ENCODE data around the gene GNB1L.

The GNB1L gene

DNA sequence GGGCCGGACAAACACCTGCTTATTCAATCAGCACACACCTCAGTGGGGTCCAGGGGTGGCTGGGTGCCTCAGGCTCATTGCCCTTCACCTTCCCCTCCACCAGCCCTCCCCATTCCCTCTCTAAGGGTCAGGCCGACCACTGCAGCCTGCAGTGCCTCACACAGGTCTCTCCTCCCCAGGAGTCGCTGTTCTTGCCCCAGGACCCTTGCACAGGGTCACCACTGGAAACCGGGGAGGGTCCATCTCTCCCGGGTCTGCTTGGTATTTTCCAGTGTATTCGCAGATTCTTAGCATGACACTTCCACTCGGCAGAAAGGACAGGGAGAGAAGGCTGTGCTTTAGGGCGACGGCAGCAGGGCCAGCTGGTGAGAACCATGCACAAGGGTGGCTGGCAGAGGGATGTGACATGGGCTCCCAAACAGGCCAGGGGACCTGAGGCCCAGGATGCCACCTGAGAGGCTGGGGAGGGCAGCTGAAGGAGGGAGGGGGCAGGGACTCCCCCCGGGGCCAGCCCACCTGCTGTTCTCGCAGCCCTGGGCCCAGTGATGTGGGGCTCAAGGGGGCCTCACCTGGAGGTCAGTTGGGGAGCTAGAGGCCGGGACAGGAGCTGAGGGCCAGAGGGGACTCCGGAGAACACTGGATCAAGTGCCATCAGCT lies 110.2 kb downstream of the GNB1L start:
- no peak for DNase-seq

DNA sequence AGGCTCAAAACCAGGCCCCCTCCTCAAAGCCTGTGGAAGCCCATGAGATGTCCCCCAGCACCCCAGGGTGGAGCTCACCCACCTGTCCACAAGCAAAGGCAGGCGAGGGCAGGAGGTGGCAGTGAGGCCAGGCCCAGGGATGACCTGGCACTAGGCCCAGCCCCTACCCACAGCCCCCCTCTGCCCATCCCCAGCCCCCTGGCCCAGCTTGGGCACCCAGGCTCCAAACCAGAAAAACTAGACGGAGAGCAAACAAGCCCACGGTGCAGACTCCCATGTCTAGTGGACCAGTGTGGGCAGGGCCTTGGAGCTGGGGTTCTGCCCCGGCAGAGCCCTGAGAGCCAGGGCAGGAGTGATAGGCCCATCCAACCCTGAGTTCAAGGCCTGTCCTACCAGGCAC lies 111.0 kb downstream of the GNB1L start:
- no peak for DNase-seq

- DNase-seq: no peak
Measured at GRCh38 chr22:19743081-19743480, 111.6 kb downstream of the GNB1L start.

GRCh38 chr22:19742160-19743066 lies 112.3 kb downstream of the GNB1L start:
- DNase-seq: no peak

DNA sequence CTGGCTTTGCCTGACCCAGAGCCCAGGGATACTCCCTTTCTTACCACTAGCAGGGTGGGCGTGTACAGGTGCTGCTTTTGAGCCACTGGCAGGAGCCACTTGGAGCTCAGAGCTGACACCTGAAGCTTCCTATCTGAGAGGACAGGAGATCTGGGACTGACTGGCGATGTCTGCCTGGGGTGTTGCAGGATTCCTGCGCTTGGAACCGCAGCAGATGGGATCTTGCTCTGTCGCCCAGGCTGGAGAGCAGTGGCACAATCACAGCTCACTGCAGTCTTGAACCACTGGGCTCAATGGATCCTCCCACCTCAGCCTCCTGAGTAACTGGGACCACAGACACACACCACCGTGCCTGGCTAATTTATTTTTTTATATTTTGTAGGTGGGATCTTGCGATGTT lies 113.6 kb downstream of the GNB1L start:
- DNase-seq: no peak

DNA sequence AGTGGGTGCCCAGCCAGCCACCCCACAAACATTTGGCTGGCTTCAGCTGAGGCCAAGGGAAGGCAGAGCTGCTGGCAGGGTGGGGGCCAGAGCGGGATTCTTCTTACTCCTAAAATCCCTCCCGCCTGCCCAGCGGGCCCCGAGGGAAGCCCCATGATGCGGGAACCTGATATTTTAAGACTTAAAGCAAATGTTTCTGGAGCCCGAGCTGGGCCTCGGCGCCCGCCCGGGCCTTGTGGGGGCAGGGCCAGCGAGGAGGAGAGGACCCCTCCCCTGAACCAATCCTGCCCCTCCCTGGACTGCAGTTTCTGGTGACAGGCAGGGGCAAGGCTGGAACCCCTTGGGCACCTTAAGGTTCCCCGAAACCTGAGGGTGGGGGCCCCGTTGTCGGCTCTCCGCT lies 114.1 kb downstream of the GNB1L start:
- no peak for DNase-seq

DNA sequence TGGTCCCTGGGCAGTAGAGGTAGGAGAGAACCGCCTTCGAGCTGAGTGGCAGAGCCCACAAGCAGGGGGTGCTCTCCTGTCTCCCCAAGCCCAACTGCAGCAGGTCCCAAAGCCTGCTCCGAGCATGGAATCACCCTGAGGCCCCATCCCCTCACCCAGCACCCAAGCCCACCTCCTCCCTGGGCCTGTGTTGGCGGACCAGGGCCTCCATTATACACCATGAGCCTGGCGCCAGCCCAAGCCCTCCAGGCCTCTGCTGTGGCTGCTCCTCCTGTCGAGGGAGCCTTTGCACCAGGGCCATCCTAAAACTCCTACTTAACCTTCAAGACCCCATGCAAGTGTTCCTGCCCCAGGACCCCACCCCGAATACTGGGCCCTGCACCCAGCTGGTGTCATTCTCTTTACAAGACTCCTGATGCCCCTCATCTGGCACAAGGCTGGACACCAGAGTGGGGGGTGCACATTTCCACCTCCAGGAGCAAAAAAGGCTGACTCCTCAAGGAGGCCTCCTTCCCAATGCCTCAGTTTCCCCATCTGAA lies 114.7 kb downstream of the GNB1L start:
- no peak for DNase-seq

DNA sequence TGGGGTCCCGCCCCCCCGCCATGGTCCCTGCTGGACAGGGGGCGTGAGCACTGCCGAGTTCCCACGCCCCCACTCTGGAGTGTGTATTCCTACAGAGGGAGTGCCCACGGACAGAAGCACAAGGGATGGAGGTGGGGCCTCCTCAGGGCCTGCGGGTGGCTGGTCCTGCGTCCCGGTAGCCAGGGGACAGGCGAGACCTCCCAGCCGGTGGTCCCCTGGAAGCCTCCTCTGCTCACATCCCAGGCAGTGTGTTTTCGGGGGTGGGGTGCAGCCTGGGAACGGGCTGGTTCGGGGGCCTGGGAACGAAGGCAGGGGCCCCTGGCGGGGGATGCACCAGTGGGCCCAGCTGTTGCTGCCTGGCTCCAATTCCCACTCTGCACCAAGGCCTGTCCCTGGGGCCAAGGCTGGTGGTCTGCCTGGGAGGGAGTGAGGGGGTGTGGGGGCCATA lies 115.2 kb downstream of the GNB1L start:
- DNase-seq: no peak

DNA sequence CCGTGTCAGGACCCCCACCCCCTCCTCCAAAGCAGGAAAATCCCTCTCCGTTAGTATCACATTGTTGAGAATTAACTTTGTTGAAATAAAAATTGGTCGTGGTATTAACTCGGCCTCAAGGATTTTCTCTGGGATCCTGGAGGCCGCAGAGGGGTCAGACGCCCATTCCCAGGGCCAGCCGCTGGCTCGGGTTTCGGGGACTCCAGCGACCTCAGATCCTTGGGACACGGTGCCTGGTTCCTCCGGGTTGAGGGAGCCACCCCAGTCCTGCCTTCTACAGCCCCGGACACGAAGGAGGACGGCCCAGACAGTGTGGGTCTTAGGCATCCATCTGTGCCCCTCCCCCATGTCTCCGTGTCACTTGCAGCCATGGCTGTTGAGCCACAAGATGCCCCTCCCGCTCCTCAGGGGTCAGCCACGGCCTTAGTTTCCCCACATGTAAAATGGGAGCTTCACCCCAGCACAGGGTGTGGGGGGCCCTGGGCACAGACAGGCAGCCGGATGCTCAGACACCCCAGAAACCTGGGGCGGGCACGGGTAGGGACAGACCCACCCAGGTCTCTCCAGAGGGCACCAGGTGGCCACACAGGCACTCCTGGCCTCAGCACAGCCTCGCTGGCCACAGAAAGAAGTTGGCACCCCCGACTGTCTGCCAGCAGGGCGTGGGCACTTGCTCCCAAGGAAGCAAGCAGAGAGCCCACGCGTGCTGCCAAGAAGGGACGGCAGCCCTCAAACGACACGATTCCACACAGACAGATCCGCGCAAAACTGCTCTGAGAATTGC lies 115.8 kb downstream of the GNB1L start:
- DNase-seq: no peak

GRCh38 chr22:19737846-19738663 lies 116.6 kb downstream of the GNB1L start:
- no peak for DNase-seq

DNA sequence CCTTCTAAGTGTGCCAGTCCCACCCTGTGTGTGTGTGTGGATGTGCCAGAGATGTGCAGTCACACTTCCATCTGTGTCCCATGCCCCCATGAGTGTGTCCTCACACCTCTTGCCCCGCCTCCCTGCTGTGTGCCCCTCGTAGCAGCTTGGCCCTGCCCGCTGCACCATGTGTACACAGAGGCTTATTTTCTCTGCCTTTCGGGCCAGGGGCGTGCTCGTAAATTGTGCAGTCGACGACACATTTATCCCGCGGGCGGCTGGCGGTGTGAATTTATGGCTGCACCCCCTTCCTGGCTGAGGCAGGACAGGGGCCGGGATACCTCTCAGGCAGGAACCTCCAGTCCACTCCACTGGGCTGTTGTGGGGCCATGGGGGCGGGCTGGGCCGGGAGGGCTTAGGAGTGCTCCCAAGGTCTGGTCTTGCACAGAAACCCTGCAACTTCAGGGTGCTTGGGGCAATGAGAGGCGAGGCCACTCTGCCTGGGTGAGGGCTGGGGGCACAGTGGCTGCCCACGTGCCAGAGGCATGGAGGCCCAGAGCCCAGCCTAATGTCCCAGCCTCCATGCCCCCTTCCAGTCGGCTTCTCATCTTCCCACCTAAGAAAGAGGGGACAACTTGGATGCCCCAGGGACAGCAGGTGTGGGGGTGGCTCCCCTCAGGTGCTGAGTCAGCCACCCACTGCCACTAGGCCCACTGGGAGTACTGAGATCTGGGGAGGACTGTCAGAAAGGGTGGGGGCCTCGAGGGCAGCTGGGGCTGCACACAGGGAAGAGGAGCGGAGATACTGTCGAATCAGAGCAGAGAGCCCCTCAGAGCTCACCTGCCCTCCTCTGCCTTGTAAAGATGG lies 118.8 kb downstream of the GNB1L start:
- DNase-seq: no peak

GRCh38 chr22:19734837-19735382 lies 119.8 kb downstream of the GNB1L start:
- DNase-seq: no peak

DNA sequence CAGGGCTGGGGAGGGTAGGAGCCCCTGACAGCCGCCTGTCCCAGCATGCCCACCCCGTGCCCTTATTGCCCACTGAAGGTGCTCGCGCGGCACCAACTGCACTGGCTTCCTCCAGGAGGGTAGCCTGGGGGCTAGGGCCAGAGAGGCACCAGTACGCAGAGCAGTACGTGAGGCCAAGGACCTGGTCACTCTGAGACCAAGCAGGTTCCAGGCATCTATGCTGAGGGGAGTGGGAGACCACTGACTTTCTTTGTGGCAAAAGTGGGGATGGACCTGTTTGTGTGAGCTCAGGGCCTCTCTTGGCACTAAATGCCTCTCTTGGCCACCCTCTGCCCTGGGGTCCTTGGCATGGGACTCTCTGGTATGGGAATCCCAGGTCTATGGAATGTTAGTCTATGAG lies 120.5 kb downstream of the GNB1L start:
- no peak for DNase-seq

DNA sequence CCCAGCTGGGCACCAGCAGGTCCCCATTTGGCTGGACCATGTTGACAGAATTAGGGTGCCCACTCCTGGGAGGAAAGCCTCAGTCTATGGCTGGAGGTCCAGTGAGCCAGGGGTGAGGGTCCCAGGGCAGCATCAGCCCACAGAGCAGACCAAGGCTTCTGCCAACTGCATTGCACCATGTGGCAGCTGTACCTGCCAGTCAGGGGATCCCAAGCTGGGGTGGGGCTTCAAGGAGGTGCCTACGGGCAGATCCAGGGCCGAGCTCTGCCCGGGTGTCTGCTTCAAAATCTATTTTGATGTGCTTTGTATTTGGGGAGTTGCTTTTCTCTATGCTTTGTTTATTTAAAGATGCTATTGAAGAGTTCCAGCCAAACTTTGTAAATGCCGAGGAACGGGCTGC lies 120.9 kb downstream of the GNB1L start:
- DNase-seq: no peak

All from CD4-positive, alpha-beta T cell treated with Interleukin-15 for 1 hour (primary cell).